ENCODE measurements around the gene HOMER2. TPM values are rescaled to one million over a fixed set of nuclear protein-coding genes. Genes with fewer than 3 reads are reported as not detected.

Gene HOMER2
- total RNA-seq, 4 donors from 2014 or later, result 0.40 to 25.1 (median 6.1) TPM

DNA sequence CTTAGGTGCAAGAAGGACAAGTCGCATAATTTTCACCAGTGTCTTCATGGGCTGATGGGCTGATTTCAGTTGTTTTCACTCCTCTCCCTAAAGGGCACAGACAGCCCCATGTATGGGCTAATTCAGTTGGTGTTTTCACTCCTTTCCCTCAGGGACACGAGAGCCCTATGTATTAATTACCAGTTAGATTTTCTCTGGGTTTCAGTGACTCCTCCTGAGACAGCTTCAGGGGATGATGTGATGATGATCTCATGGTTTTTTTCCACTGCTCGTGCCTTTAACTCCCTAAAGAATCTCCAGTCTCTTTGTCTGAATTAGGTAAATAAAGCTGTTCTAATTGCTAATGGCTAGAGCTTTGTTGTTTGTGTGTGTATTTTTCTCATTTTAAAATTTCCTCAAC, 43.4 kb upstream of the HOMER2 start:
- TF ChIP-seq POLR2A (IDR thresholded peaks at IDR 0.05), result no peak
- TF ChIP-seq, protein P1, sequence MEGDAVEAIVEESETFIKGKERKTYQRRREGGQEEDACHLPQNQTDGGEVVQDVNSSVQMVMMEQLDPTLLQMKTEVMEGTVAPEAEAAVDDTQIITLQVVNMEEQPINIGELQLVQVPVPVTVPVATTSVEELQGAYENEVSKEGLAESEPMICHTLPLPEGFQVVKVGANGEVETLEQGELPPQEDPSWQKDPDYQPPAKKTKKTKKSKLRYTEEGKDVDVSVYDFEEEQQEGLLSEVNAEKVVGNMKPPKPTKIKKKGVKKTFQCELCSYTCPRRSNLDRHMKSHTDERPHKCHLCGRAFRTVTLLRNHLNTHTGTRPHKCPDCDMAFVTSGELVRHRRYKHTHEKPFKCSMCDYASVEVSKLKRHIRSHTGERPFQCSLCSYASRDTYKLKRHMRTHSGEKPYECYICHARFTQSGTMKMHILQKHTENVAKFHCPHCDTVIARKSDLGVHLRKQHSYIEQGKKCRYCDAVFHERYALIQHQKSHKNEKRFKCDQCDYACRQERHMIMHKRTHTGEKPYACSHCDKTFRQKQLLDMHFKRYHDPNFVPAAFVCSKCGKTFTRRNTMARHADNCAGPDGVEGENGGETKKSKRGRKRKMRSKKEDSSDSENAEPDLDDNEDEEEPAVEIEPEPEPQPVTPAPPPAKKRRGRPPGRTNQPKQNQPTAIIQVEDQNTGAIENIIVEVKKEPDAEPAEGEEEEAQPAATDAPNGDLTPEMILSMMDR (IDR thresholded peaks at IDR 0.05), result no peak
- in situ Hi-C loops (cut with MboI; ENCODE audit: low pct_ligation_motif_present in 1 of 4, low pct_unique_long_range_greater_than_20kb in 1 of 4, low sequenced_read_pairs in 3 of 4) (no loop called here), intact Hi-C loops (cut with DNase I; ENCODE audit: low total_unique reads) (loop anchor here (10.0 kb wide), 1 partner anchor 141 kb away; no protein-coding TSS in a partner anchor)
- no peaks in the 10 kb centered on the region for H3K9me3 ChIP-seq
- H3K27me3 ChIP-seq, result no peaks in the 10 kb centered on the region
- peaks cover 0 to 2% (median 0%) of the 10 kb centered on the region in 4 donors for H3K36me3 ChIP-seq
- no peak overlapping the region for H3K4me3 ChIP-seq
- no peak for DNase-seq
- H3K27ac ChIP-seq, result no peak overlapping the region
- 63 to 69% methylated on average over 3 of the region's 3 CpGs for WGBS, 2 donors (ENCODE audit: low coverage in 1 of 2)
- H3K4me1 ChIP-seq, result peaks cover 0 to 9% (median 3%) of the 10 kb centered on the region in 4 donors

DNA sequence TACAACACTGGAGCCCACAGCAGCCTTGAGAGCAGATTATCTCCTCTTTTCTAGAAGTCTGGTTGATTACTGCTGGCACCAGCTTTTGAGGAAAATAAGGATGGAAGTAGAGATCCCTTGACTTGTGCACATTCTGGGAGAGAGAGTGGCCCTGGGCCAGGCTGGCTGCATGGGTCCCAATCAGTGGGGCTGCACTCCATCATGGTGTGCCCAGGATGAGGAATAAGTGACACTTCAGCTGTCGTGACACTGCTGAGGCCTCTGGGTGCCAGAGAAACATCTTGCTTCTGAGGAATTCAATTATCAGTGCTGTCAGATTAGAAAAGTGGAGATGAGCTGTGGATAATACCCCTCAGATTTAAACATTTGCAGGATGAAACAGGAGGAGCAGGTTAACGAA, 42.6 kb upstream of the HOMER2 start:
- intact Hi-C loops (cut with DNase I; ENCODE audit: low total_unique reads) (loop anchor here (10.0 kb wide), 1 partner anchor 140 kb away; no protein-coding TSS in a partner anchor), in situ Hi-C loops (cut with MboI; ENCODE audit: low pct_ligation_motif_present in 1 of 4, low pct_unique_long_range_greater_than_20kb in 1 of 4, low sequenced_read_pairs in 3 of 4) (no loop called here)
- Histone ChIP-seq H3K36me3 (peaks cover 0 to 7% (median 0%) of the 10 kb centered on the region in 4 donors), H3K4me1 (peaks cover 0 to 4% (median 1%) of the 10 kb centered on the region in 4 donors), H3K27ac (no peak overlapping the region), H3K9me3 (no peaks in the 10 kb centered on the region), H3K4me3 (no peak overlapping the region), H3K27me3 (no peaks in the 10 kb centered on the region)
- DNase-seq, result no peak
- WGBS, 2 donors (ENCODE audit: low coverage in 1 of 2), result 88% methylated on average over 2 of the region's 2 CpGs; no CpG with 5 or more reads in 1 of the 2 donors
- TF ChIP-seq POLR2AphosphoS5 (IDR thresholded peaks at IDR 0.05) (no peak), POLR2A (IDR thresholded peaks at IDR 0.05) (no peak), EP300 (IDR thresholded peaks at IDR 0.05; ENCODE audit: low read depth) (no peak)
- TF ChIP-seq, protein P1 (IDR thresholded peaks at IDR 0.05), result no peak

GRCh38 chr15:82993144-82993543, 40.6 kb upstream of the HOMER2 start:
- TF ChIP-seq POLR2AphosphoS5 (IDR thresholded peaks at IDR 0.05) (no peak), POLR2A (IDR thresholded peaks at IDR 0.05) (no peak)
- in situ Hi-C loops (cut with MboI; ENCODE audit: low pct_ligation_motif_present in 1 of 4, low pct_unique_long_range_greater_than_20kb in 1 of 4, low sequenced_read_pairs in 3 of 4), result no loop called here
- H3K4me1 ChIP-seq, result no peaks in the 10 kb centered on the region
- no peak for DNase-seq
- no peak overlapping the region for H3K27ac ChIP-seq
- no peaks in the 10 kb centered on the region for H3K9me3 ChIP-seq
- H3K4me3 ChIP-seq, result no peak overlapping the region
- no peaks in the 10 kb centered on the region for H3K27me3 ChIP-seq
- intact Hi-C loops (cut with DNase I; ENCODE audit: low total_unique reads), result loop anchor here (10.0 kb wide), 1 partner anchor 138 kb away; no protein-coding TSS in a partner anchor
- peaks cover 0 to 10% (median 5%) of the 10 kb centered on the region in 4 donors for H3K36me3 ChIP-seq
- 48 to 53% methylated on average over 4 of the region's 4 CpGs for WGBS, 2 donors (ENCODE audit: low coverage in 1 of 2)

- Histone ChIP-seq H3K4me3 (no peak overlapping the region), H3K9me3 (no peaks in the 10 kb centered on the region), H3K36me3 (peaks cover 0 to 10% (median 5%) of the 10 kb centered on the region in 4 donors), H3K4me1 (peaks cover 0 to 1% (median 0%) of the 10 kb centered on the region in 4 donors), H3K27ac (no peak overlapping the region), H3K27me3 (no peaks in the 10 kb centered on the region)
- intact Hi-C loops (cut with DNase I; ENCODE audit: low total_unique reads), result loop anchor here (10.0 kb wide), 1 partner anchor 138 kb away; no protein-coding TSS in a partner anchor
- WGBS, 2 donors (ENCODE audit: low coverage in 1 of 2), result 90 to 95% methylated on average over 3 of the region's 3 CpGs
- DNase-seq, result no peak
- TF ChIP-seq POLR2AphosphoS5 (IDR thresholded peaks at IDR 0.05) (no peak), POLR2A (IDR thresholded peaks at IDR 0.05) (no peak), EP300 (IDR thresholded peaks at IDR 0.05; ENCODE audit: low read depth) (no peak)
- TF ChIP-seq, protein P1 (IDR thresholded peaks at IDR 0.05), result no peak
- in situ Hi-C loops (cut with MboI; ENCODE audit: low pct_ligation_motif_present in 1 of 4, low pct_unique_long_range_greater_than_20kb in 1 of 4, low sequenced_read_pairs in 3 of 4), result no loop called here
Observed at GRCh38 chr15:82992436-82992998, 40.0 kb upstream of the HOMER2 start.
